Mucosa of rectum (tissue), 2 donors: Measurements from ENCODE around the gene MOB4.

Source experiments
- H3K27ac ChIP-seq, 2 donors: one replicate each; pipeline ENCODE4 v1.7.0; 2013; ENCODE audit warnings: inconsistent platforms in 2 of 2, low read depth in 2 of 2, low read length in 2 of 2
- H3K27me3 ChIP-seq, 2 donors: one replicate each; pipeline ENCODE4 v1.7.0; 2013; ENCODE audit warnings: low read length in 2 of 2; ENCODE audit not compliant: control insufficient read depth in 2 of 2, insufficient read depth in 2 of 2
- H3K36me3 ChIP-seq, 2 donors: one replicate each; pipeline ENCODE4 v1.7.0; 2013; ENCODE audit warnings: low read length in 2 of 2; ENCODE audit not compliant: control insufficient read depth in 2 of 2, insufficient read depth in 2 of 2
- H3K4me1 ChIP-seq, 2 donors: one replicate each; pipeline ENCODE4 v1.7.0; 2013; ENCODE audit warnings: low read length in 2 of 2, mild to moderate bottlenecking in 1 of 2; ENCODE audit not compliant: control insufficient read depth in 2 of 2, insufficient read depth in 2 of 2
- H3K4me3 ChIP-seq, 2 donors: one replicate each; pipeline ENCODE4 v1.7.0; 2013; ENCODE audit warnings: low read length in 2 of 2
- H3K9ac ChIP-seq, 2 donors: one replicate each; pipeline ENCODE4 v1.7.0; 2013; ENCODE audit warnings: low read length in 2 of 2, low read depth in 1 of 2, mild to moderate bottlenecking in 1 of 2
- H3K9me3 ChIP-seq, 2 donors: one replicate each; pipeline ENCODE4 v1.7.0; 2013; ENCODE audit warnings: low read length in 2 of 2; ENCODE audit not compliant: control insufficient read depth in 2 of 2
- donor health status: healthy.
- donor health status: Normal muscosa, but diverticular disease.

The MOB4 gene

GRCh38 chr2:197498235-197498936 is 17.5 kb upstream of the MOB4 start:
- Histone ChIP-seq H3K27me3 (no peaks in the 10 kb centered on the region), H3K4me3 (peak overlapping the region; percentile 82 to 93), H3K9me3 (no peaks in the 10 kb centered on the region), H3K4me1 (peaks cover 17 to 20% of the 10 kb centered on the region in 2 donors), H3K27ac (peak overlapping the region; percentile 95 to 97), H3K36me3 (peaks cover 32 to 42% of the 10 kb centered on the region in 2 donors), H3K9ac (peak overlapping the region; percentile 92 to 97)

GRCh38 chr2:197498937-197499593 is 16.8 kb upstream of the MOB4 start:
- Histone ChIP-seq H3K9ac (peak overlapping the region; percentile 92 to 97), H3K27me3 (no peaks in the 10 kb centered on the region), H3K4me1 (peaks cover 17 to 20% of the 10 kb centered on the region in 2 donors), H3K27ac (peak overlapping the region; percentile 95 to 97), H3K9me3 (no peaks in the 10 kb centered on the region), H3K4me3 (peak overlapping the region; percentile 82 to 93), H3K36me3 (peaks cover 36 to 41% of the 10 kb centered on the region in 2 donors)

- no peaks in the 10 kb centered on the region for H3K9me3 ChIP-seq
- peak within 1 kb of the TSS; percentile 95 to 97 for H3K9ac ChIP-seq
- peak within 1 kb of the TSS; percentile 95 to 97 for H3K27ac ChIP-seq
- no peaks in the 10 kb centered on the region for H3K27me3 ChIP-seq
- H3K4me3 ChIP-seq, result peak within 1 kb of the TSS; percentile 82 to 96
- peaks cover 17 to 20% of the 10 kb centered on the region in 2 donors for H3K4me1 ChIP-seq
- H3K36me3 ChIP-seq, result peaks cover 35 to 41% of the 10 kb centered on the region in 2 donors
Measured at GRCh38 chr2:197499594-197500502, 16.0 kb upstream of the MOB4 start, which contains the start of the genes HSPD1 and HSPE1. Gene HSPD1 (minus strand): TSS chr2:197499840. CDS start chr2:197498848, 992 bp downstream. Gene HSPE1 (plus strand): TSS chr2:197500379. CDS start chr2:197500437, 58 bp downstream.

- Histone ChIP-seq H3K27me3 (no peaks in the 10 kb centered on the region), H3K4me1 (peaks cover 17 to 20% of the 10 kb centered on the region in 2 donors), H3K4me3 (peak overlapping the region; percentile 82 to 96), H3K36me3 (peaks cover 28 to 34% of the 10 kb centered on the region in 2 donors), H3K27ac (peak overlapping the region; percentile 95 to 97), H3K9me3 (no peaks in the 10 kb centered on the region), H3K9ac (peak overlapping the region; percentile 95 to 97)
Measured at GRCh38 chr2:197500503-197501131, 15.2 kb upstream of the MOB4 start.

- Histone ChIP-seq H3K4me1 (peaks cover 17 to 20% of the 10 kb centered on the region in 2 donors), H3K27me3 (no peaks in the 10 kb centered on the region), H3K9me3 (no peaks in the 10 kb centered on the region), H3K4me3 (peak overlapping the region; percentile 82 to 96), H3K27ac (peak overlapping the region in 1 of 2 donors; percentile 11), H3K36me3 (peaks cover 14 to 19% of the 10 kb centered on the region in 2 donors), H3K9ac (peak overlapping the region in 1 of 2 donors; percentile 95)
Measured at GRCh38 chr2:197502201-197502600, 13.7 kb upstream of the MOB4 start.

- H3K9me3 ChIP-seq, result no peaks in the 10 kb centered on the region
- H3K27ac ChIP-seq, result no peak overlapping the region
- H3K4me1 ChIP-seq, result peaks cover 15 to 17% of the 10 kb centered on the region in 2 donors
- no peak overlapping the region for H3K4me3 ChIP-seq
- H3K27me3 ChIP-seq, result no peaks in the 10 kb centered on the region
- peak overlapping the region in 1 of 2 donors; percentile 95 for H3K9ac ChIP-seq
- H3K36me3 ChIP-seq, result peaks cover 12 to 17% of the 10 kb centered on the region in 2 donors
Measured at GRCh38 chr2:197502685-197503084, 13.2 kb upstream of the MOB4 start.

- peaks cover 11 to 17% of the 10 kb centered on the region in 2 donors for H3K36me3 ChIP-seq
- H3K9me3 ChIP-seq, result no peaks in the 10 kb centered on the region
- no peak overlapping the region for H3K27ac ChIP-seq
- no peaks in the 10 kb centered on the region for H3K27me3 ChIP-seq
- peaks cover 6 to 8% of the 10 kb centered on the region in 2 donors for H3K4me1 ChIP-seq
- no peak overlapping the region for H3K4me3 ChIP-seq
- no peak overlapping the region for H3K9ac ChIP-seq
Measured at GRCh38 chr2:197504000-197504399, 11.9 kb upstream of the MOB4 start.

GRCh38 chr2:197504512-197504911 is 11.4 kb upstream of the MOB4 start:
- Histone ChIP-seq H3K27me3 (no peaks in the 10 kb centered on the region), H3K9ac (no peak overlapping the region), H3K4me3 (no peak overlapping the region), H3K27ac (no peak overlapping the region), H3K9me3 (no peaks in the 10 kb centered on the region), H3K36me3 (peaks cover 11 to 17% of the 10 kb centered on the region in 2 donors), H3K4me1 (peaks cover 6 to 8% of the 10 kb centered on the region in 2 donors)

- H3K4me1 ChIP-seq, result peaks cover 6 to 7% of the 10 kb centered on the region in 2 donors
- no peak overlapping the region for H3K27ac ChIP-seq
- no peaks in the 10 kb centered on the region for H3K27me3 ChIP-seq
- no peak overlapping the region for H3K9ac ChIP-seq
- no peak overlapping the region for H3K4me3 ChIP-seq
- H3K9me3 ChIP-seq, result no peaks in the 10 kb centered on the region
- peaks cover 11 to 17% of the 10 kb centered on the region in 2 donors for H3K36me3 ChIP-seq
Measured at GRCh38 chr2:197506658-197507057, 9.2 kb upstream of the MOB4 start.
